K562 (cell line): ENCODE data around the gene FUBP3. TPM values are rescaled to one million over a fixed set of nuclear protein-coding genes. Genes with fewer than 3 reads are reported as not detected.

Experiments used
- ATAC-seq: fragments of 200-7000 bp; cut with Tn5 transposase; 3 replicates; pipeline ENCODE4 v1.9.1; 2020; ENCODE audit warnings: moderate library complexity
- BruUV-seq: library from RNA; stranded (reverse); fragments of 400-500 nt; replicated peaks from 2 replicates; lab custom pipeline; 2021; lab: Mats Ljungman, UMichigan
- CTCF ChIA-PET: fragments of 300-600 bp; formaldehyde crosslinking; extraction: SDS; loops from one replicate; lab custom pipeline; 2021; ENCODE audit warnings: low intra/inter-chr PET ratio; lab: Yijun Ruan, JAX
- POLR2A ChIA-PET: fragments of 300-600, 350-650 bp; sonication (Branson Sonifier 250); formaldehyde crosslinking; extraction: SDS; loops from one replicate; lab custom pipeline; 2021; ENCODE audit warnings: antibody characterized with exemption, inconsistent platforms; lab: Yijun Ruan, JAX
- DNase-seq, 4 experiments: peaks; one replicate each; pipeline versions ENCODE4 v3.0.0 to v3.0.0-alpha.2; 2011 to 2018; ENCODE audit warnings: low spot score in 3 of 4, mixed read lengths in 3 of 4; ENCODE audit errors: extremely low read depth in 1 of 4
- FAIRE-seq: peaks from 2 replicates; lab custom pipeline; 2011; peaks lifted over from hg19 to GRCh38; lab: Jason Lieb, UNC
- H2AFZ ChIP-seq: 2 replicates; pipeline ENCODE4 v1.6.0; 2011; ENCODE audit warnings: low read depth, low read length, control low read depth, inconsistent platforms
- H3K27ac ChIP-seq: fragments of 200-600 bp; 3 replicates; pipeline ENCODE4 v1.8.0; 2011; ENCODE audit warnings: low read depth, mild to moderate bottlenecking, control low read depth, inconsistent platforms, low read length, moderate library complexity, mixed read lengths; ENCODE audit errors: extremely low read depth
- H3K27me3 ChIP-seq, 2 experiments: fragments of 300-600 bp in 1 of 2; 2 replicates in 1 of 2; 3 replicates in 1 of 2; pipeline versions ENCODE4 v1.6.0 to v1.8.0; 2011; ENCODE audit warnings: inconsistent platforms in 2 of 2, low read length in 2 of 2, mild to moderate bottlenecking in 1 of 2, mixed read lengths in 1 of 2, moderate library complexity in 1 of 2; ENCODE audit not compliant: control insufficient read depth in 2 of 2, insufficient read depth in 2 of 2
- H3K36me3 ChIP-seq: fragments of 300-600 bp; 3 replicates; pipeline ENCODE4 v1.8.0; 2011; ENCODE audit warnings: mild to moderate bottlenecking, low read length, inconsistent platforms; ENCODE audit not compliant: control insufficient read depth, insufficient read depth
- H3K4me1 ChIP-seq, 2 experiments: fragments of 200-600 bp in 1 of 2; replicated peaks in 1 of 2; 2 replicates in 1 of 2; 3 replicates in 1 of 2; pipeline versions ENCODE4 v1.5.1 to v1.8.0; 2011; ENCODE audit warnings: inconsistent platforms in 2 of 2, low read length in 2 of 2, mild to moderate bottlenecking in 1 of 2, mixed read lengths in 1 of 2, moderate library complexity in 1 of 2; ENCODE audit not compliant: control insufficient read depth in 2 of 2, insufficient read depth in 2 of 2
- H3K4me2 ChIP-seq: 2 replicates; pipeline ENCODE4 v1.6.1; 2011; ENCODE audit warnings: low read length, control low read depth, inconsistent platforms, mixed read lengths; ENCODE audit not compliant: insufficient read depth
- H3K4me3 ChIP-seq: fragments of 200-600 bp; sonication (generic), shearing (Covaris generic); 2 replicates; pipeline ENCODE4 v1.5.1; 2016; ENCODE audit warnings: control low read depth, inconsistent platforms
- H3K79me2 ChIP-seq: fragments of 200-600 bp; 3 replicates; pipeline ENCODE4 v1.8.0; 2011; ENCODE audit warnings: low read length, inconsistent platforms; ENCODE audit not compliant: control insufficient read depth, insufficient read depth
- H3K9ac ChIP-seq, 2 experiments: 2 replicates each; pipeline versions ENCODE4 v1.6.0 to v1.6.1; 2011; ENCODE audit warnings: low read depth in 2 of 2, low read length in 2 of 2, control low read depth in 1 of 2, inconsistent platforms in 1 of 2, mild to moderate bottlenecking in 1 of 2, mixed read lengths in 1 of 2; ENCODE audit not compliant: insufficient read depth in 1 of 2
- H3K9me1 ChIP-seq: one replicate; pipeline ENCODE4 v1.6.0; 2011; ENCODE audit warnings: inconsistent platforms, mild to moderate bottlenecking, low read length, moderate library complexity; ENCODE audit not compliant: control insufficient read depth, insufficient read depth
- H3K9me3 ChIP-seq: replicated peaks from 2 replicates; pipeline ENCODE4 v1.5.1; 2011; ENCODE audit warnings: low read depth, low read length, inconsistent platforms; ENCODE audit not compliant: control insufficient read depth, insufficient read depth
- H4K20me1 ChIP-seq: replicated peaks from 2 replicates; pipeline ENCODE4 v1.6.1; 2011; ENCODE audit warnings: low read length, inconsistent platforms, mixed read lengths; ENCODE audit not compliant: control insufficient read depth, insufficient read depth
- ETV6 ChIP-seq, 3 experiments: fragments of 150-350 bp in 1 of 3; sonication (generic) in 1 of 3; formaldehyde crosslinking in 1 of 3; IDR thresholded peaks; 2 replicates each; pipeline versions ENCODE4 v1.6.1 to v1.8.0; 2014 to 2022; ENCODE audit warnings: borderline replicate concordance in 2 of 3, low read depth in 2 of 3, antibody characterized with exemption in 1 of 3, low read length in 1 of 3, mild to moderate bottlenecking in 1 of 3, missing genetic modification reagents in 1 of 3
- SUPT5H ChIP-seq: fragments of 450-650 bp; IDR thresholded peaks from 2 replicates; pipeline ENCODE4 v1.6.1; 2016
- ZNF143 ChIP-seq: sonication (generic); formaldehyde crosslinking; IDR thresholded peaks from 2 replicates; pipeline ENCODE4 v1.9.0; 2022; ENCODE audit warnings: mild to moderate bottlenecking, missing genetic modification reagents
- ZNF695 ChIP-seq: fragments of 450-650 bp; formaldehyde crosslinking; IDR thresholded peaks from 2 replicates; pipeline ENCODE4 v1.4.0; 2020; ENCODE audit warnings: mild to moderate bottlenecking, moderate library complexity
- WGBS: fragments of 100-300 bp; shearing (Covaris generic); methylation state at CpG from one replicate; pipeline ENCODE4 v1.1.6; 2016; ENCODE audit warnings: low coverage, mixed read lengths; ENCODE audit not compliant: insufficient coverage; ENCODE audit errors: missing lambda C conversion rate; 5-methylcytosine and 5-hydroxymethylcytosine counted together
- in situ Hi-C: fragments of 300-500 bp; cut with MboI; formaldehyde crosslinking; loops from 4 replicates; pipeline ENCODE4 v1.15.0; 2018; ENCODE audit warnings: inconsistent platforms, mixed read lengths
- intact Hi-C: fragments of 100-400 bp; cut with micrococcal nuclease; formaldehyde crosslinking; loops from 2 replicates; pipeline ENCODE4 v1.14.2; 2022
- polyA plus RNA-seq, 8 experiments: library from polyadenylated mRNA; depleted of rRNA in 4 of 8; stranded (reverse) in 5 of 8; unstranded in 3 of 8; fragments of >200 nt; fragmentation: Nextera tagmentation in 2 of 8; fragmentation: Illumina TruSeq in 1 of 8; extraction: Ambion mirVana in 2 of 8; extraction: Trizol in 1 of 8; gene quantifications; 2 replicates each; pipeline versions ENCODE4 v1.2.1 to v1.2.3, GENCODE V29; 2011 to 2014; ENCODE audit warnings: inconsistent platforms in 1 of 8, missing spikeins in 1 of 8
- total RNA-seq, 7 experiments: library from RNA; depleted of rRNA in 6 of 7; stranded (reverse); fragments of >200 nt in 6 of 7; fragmentation: Illumina TruSeq in 2 of 7; extraction: Trizol in 2 of 7; gene quantifications; 2 replicates each; pipeline versions ENCODE4 v1.2.1 to v1.2.3, GENCODE V29; 2011 to 2021; ENCODE audit warnings: low replicate concordance in 1 of 7
- TF ChIP-seq, protein P1 (sequence below): sonication (generic); formaldehyde crosslinking; IDR thresholded peaks from 2 replicates; pipeline ENCODE4 v1.9.0; 2022; ENCODE audit warnings: mild to moderate bottlenecking, missing genetic modification reagents
- TF ChIP-seq, protein P2 (sequence below): fragments of 450-650 bp; formaldehyde crosslinking; IDR thresholded peaks from 2 replicates; pipeline ENCODE4 v1.4.0; 2020; ENCODE audit warnings: mild to moderate bottlenecking, moderate library complexity
- TF ChIP-seq, protein P3 (sequence below): fragments of 450-650 bp; IDR thresholded peaks from 2 replicates; pipeline ENCODE4 v1.6.1; 2016; ENCODE audit warnings: mild to moderate bottlenecking, moderate library complexity

The FUBP3 gene
- total and polyA plus RNA-seq, 9 of the 15 experiments (the other 6 are each of a cell fraction or from before 2014, with no cell fraction given) = 3.0 to 64.0 (median 48.1) TPM

DNA sequence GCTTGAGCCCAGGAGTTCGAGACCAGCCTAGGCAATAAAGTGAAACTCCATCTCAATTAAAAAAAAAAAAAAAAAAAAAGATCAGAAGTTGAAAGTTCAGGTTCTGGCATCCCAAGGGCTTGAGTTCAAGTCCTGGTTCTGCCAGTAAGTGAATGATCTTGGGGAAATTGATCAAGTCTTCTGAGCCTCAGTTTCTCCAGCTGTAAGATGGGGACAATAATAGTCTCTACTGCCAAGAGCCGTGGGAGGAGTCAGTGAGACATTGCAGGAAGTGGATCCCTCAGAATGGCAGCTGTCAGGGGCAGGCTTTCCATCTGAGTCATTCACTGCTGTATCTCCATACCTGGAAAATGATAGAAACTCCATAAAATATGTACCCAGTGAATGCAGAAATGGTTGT is 37.8 kb upstream of the FUBP3 start:
- Histone ChIP-seq H3K36me3 (no peaks in the 10 kb centered on the region), H3K9me1 (no peaks in the 10 kb centered on the region), H3K4me1 (peaks cover 28 to 51% of the 10 kb centered on the region in 2 experiments), H3K27ac (no peak overlapping the region), H3K9ac (no peak overlapping the region), H3K4me2 (no peak overlapping the region), H2AFZ (no peak overlapping the region), H3K4me3 (no peak overlapping the region), H4K20me1 (no peaks in the 10 kb centered on the region), H3K27me3 (no peaks in the 10 kb centered on the region), H3K9me3 (no peaks in the 10 kb centered on the region), H3K79me2 (no peaks in the 10 kb centered on the region)
- ChIA-PET POLR2A (no interaction called here), CTCF (no interaction called here)
- ATAC-seq (no peak), DNase-seq (no peak), FAIRE-seq (no peak)
- intact Hi-C loops = no loop called here
- 16% methylated on average over 2 of the region's 2 CpGs for WGBS
- no TSS peak for BruUV-seq
- in situ Hi-C loops = no loop called here
- TF ChIP-seq, protein P1, sequence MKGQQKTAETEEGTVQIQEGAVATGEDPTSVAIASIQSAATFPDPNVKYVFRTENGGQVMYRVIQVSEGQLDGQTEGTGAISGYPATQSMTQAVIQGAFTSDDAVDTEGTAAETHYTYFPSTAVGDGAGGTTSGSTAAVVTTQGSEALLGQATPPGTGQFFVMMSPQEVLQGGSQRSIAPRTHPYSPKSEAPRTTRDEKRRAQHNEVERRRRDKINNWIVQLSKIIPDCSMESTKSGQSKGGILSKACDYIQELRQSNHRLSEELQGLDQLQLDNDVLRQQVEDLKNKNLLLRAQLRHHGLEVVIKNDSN (CRISPR knock-in tag) = no peak
- no peak for TF ChIP-seq ZNF143
- no peak for TF ChIP-seq SUPT5H
- TF ChIP-seq, protein P2, sequence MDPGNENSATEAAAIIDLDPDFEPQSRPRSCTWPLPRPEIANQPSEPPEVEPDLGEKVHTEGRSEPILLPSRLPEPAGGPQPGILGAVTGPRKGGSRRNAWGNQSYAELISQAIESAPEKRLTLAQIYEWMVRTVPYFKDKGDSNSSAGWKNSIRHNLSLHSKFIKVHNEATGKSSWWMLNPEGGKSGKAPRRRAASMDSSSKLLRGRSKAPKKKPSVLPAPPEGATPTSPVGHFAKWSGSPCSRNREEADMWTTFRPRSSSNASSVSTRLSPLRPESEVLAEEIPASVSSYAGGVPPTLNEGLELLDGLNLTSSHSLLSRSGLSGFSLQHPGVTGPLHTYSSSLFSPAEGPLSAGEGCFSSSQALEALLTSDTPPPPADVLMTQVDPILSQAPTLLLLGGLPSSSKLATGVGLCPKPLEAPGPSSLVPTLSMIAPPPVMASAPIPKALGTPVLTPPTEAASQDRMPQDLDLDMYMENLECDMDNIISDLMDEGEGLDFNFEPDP (CRISPR knock-in tag) = no peak
- TF ChIP-seq ETV6 (IDR thresholded peaks at IDR 0.05; ENCODE audit: borderline replicate concordance in 1 of 2, low read depth in 2 of 2, low read length in 1 of 2) = no peak
- TF ChIP-seq ETV6 (CRISPR knock-in tag; IDR thresholded peaks at IDR 0.05; ENCODE audit: borderline replicate concordance) = no peak
- TF ChIP-seq, protein P3, sequence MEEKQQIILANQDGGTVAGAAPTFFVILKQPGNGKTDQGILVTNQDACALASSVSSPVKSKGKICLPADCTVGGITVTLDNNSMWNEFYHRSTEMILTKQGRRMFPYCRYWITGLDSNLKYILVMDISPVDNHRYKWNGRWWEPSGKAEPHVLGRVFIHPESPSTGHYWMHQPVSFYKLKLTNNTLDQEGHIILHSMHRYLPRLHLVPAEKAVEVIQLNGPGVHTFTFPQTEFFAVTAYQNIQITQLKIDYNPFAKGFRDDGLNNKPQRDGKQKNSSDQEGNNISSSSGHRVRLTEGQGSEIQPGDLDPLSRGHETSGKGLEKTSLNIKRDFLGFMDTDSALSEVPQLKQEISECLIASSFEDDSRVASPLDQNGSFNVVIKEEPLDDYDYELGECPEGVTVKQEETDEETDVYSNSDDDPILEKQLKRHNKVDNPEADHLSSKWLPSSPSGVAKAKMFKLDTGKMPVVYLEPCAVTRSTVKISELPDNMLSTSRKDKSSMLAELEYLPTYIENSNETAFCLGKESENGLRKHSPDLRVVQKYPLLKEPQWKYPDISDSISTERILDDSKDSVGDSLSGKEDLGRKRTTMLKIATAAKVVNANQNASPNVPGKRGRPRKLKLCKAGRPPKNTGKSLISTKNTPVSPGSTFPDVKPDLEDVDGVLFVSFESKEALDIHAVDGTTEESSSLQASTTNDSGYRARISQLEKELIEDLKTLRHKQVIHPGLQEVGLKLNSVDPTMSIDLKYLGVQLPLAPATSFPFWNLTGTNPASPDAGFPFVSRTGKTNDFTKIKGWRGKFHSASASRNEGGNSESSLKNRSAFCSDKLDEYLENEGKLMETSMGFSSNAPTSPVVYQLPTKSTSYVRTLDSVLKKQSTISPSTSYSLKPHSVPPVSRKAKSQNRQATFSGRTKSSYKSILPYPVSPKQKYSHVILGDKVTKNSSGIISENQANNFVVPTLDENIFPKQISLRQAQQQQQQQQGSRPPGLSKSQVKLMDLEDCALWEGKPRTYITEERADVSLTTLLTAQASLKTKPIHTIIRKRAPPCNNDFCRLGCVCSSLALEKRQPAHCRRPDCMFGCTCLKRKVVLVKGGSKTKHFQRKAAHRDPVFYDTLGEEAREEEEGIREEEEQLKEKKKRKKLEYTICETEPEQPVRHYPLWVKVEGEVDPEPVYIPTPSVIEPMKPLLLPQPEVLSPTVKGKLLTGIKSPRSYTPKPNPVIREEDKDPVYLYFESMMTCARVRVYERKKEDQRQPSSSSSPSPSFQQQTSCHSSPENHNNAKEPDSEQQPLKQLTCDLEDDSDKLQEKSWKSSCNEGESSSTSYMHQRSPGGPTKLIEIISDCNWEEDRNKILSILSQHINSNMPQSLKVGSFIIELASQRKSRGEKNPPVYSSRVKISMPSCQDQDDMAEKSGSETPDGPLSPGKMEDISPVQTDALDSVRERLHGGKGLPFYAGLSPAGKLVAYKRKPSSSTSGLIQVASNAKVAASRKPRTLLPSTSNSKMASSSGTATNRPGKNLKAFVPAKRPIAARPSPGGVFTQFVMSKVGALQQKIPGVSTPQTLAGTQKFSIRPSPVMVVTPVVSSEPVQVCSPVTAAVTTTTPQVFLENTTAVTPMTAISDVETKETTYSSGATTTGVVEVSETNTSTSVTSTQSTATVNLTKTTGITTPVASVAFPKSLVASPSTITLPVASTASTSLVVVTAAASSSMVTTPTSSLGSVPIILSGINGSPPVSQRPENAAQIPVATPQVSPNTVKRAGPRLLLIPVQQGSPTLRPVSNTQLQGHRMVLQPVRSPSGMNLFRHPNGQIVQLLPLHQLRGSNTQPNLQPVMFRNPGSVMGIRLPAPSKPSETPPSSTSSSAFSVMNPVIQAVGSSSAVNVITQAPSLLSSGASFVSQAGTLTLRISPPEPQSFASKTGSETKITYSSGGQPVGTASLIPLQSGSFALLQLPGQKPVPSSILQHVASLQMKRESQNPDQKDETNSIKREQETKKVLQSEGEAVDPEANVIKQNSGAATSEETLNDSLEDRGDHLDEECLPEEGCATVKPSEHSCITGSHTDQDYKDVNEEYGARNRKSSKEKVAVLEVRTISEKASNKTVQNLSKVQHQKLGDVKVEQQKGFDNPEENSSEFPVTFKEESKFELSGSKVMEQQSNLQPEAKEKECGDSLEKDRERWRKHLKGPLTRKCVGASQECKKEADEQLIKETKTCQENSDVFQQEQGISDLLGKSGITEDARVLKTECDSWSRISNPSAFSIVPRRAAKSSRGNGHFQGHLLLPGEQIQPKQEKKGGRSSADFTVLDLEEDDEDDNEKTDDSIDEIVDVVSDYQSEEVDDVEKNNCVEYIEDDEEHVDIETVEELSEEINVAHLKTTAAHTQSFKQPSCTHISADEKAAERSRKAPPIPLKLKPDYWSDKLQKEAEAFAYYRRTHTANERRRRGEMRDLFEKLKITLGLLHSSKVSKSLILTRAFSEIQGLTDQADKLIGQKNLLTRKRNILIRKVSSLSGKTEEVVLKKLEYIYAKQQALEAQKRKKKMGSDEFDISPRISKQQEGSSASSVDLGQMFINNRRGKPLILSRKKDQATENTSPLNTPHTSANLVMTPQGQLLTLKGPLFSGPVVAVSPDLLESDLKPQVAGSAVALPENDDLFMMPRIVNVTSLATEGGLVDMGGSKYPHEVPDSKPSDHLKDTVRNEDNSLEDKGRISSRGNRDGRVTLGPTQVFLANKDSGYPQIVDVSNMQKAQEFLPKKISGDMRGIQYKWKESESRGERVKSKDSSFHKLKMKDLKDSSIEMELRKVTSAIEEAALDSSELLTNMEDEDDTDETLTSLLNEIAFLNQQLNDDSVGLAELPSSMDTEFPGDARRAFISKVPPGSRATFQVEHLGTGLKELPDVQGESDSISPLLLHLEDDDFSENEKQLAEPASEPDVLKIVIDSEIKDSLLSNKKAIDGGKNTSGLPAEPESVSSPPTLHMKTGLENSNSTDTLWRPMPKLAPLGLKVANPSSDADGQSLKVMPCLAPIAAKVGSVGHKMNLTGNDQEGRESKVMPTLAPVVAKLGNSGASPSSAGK = no peak
- no peak for TF ChIP-seq ZNF695
